LNCAP (cell line): ENCODE results near the gene TM2D3.

Source experiments
- CTCF ChIP-seq: fragments of 450-650 bp; IDR thresholded peaks from 2 replicates; pipeline ENCODE4 v1.5.1; 2017; ENCODE audit warnings: mild to moderate bottlenecking

Gene TM2D3

GRCh38 chr15:101654171-101654570 lies 2.0 kb upstream of the TM2D3 start:
- TF ChIP-seq CTCF = no peak

GRCh38 chr15:101652786-101653430 lies 727 bp upstream of the TM2D3 start:
- no peak for TF ChIP-seq CTCF

- TF ChIP-seq CTCF = no peak
Measured at GRCh38 chr15:101651554-101652097, 555 bp downstream of the TM2D3 start.

GRCh38 chr15:101650145-101650544 lies 2.0 kb downstream of the TM2D3 start:
- no peak for TF ChIP-seq CTCF

- no peak for TF ChIP-seq CTCF
Measured at GRCh38 chr15:101648356-101648755, 3.8 kb downstream of the TM2D3 start.

GRCh38 chr15:101647251-101647650 lies 4.9 kb downstream of the TM2D3 start:
- TF ChIP-seq CTCF = no peak

GRCh38 chr15:101646672-101647071 lies 5.5 kb downstream of the TM2D3 start:
- no peak for TF ChIP-seq CTCF

- no peak for TF ChIP-seq CTCF
Measured at GRCh38 chr15:101642361-101642760, 9.8 kb downstream of the TM2D3 start.
